NCI-H774 (cell line): ENCODE measurements around the gene PTGER4.
"Not testable (repeated sequence)": the region's sequence is repeated elsewhere in the genome, so short reads cannot be mapped to it uniquely, and the experiment has no call there.

Source experiments
- DNase-seq: peaks from one replicate; lab custom pipeline; 2025; lab: John Stamatoyannopoulos, UW

The PTGER4 gene

DNA sequence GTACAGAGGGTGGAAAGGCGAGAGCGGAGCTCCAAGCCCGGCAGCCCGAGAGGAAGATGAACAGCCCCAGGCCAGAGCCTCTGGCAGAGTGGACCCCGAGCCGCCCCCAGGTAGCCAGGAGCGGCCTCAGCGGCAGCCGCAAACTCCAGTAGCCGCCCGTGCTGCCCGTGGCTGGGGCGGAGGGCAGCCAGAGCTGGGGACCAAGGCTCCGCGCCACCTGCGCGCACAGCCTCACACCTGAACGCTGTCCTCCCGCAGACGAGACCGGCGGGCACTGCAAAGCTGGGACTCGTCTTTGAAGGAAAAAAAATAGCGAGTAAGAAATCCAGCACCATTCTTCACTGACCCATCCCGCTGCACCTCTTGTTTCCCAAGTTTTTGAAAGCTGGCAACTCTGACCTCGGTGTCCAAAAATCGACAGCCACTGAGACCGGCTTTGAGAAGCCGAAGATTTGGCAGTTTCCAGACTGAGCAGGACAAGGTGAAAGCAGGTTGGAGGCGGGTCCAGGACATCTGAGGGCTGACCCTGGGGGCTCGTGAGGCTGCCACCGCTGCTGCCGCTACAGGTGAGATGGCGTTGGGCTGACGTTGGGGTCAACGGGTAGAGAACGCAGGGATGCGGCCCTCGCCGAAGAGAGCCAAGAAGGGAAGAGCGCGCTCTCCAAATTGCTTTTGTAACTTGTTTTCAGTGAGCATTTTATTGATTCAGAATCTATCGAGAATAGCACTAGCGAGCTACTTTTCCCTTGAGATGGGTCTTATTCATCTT is at the start of gene PTGER4:
Gene PTGER4 (plus strand): TSS at position 3 of the 769 bp plus-strand sequence. CDS start 1,079 bp downstream, outside the sequence.
- no peak for DNase-seq

DNA sequence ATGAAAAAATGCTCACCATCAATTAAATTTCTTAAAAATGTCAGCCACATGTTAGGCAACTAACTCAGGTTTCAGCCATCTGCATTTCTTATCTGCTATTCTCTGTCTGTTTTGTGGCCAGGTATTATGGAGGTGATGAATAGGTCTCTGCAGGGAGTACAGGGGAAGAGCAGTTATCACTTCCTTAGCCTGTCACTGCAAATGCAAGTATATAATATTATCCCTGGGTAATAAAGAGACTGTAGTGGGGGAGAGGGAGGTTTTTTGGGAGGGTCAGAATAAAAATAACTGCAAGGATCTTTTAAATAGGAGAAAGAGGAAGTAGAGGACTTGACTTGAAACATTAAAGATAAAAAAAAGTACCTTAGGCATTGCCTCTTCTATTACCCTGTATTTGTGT is 49.6 kb upstream of the PTGER4 start:
- no peak for DNase-seq

DNA sequence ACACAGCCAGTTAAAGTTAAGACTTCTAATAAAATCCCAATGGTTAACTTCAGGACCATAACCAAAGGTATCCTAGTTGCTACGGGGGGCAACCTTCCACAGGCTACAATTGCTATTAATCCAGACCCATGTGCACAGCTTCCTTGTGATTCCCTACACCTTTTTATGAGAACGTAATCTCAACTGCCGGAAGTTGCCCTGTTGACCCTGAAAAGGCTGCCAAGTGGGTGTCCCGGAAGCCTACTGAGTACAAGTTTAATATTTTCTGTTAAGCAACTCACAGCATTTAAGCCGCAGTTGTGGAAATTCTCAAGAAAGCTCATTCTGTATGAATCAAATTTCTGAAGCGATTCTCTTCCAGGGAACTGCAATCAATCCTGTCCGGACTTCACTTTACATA is 48.5 kb upstream of the PTGER4 start:
- no peak for DNase-seq

DNA sequence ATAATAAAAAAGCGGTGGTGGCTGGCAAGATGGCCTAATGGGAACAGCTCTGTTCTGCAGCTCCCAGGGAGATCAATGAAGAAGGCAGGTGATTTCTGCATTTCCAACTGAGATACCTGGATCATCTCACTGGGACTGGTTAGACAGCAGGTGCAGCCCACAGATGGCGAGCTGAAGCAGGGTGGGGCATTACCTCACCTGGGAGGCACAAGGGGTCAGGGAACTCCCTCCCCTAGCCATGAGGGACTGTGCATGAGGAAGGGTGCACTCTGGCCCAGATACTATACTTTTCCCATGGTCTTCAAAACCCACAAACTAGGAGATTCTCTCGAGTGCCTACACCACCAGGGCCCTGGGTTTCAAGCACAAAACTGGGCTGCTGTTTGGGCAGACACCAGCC is 45.6 kb upstream of the PTGER4 start:
- no peak for DNase-seq

DNA sequence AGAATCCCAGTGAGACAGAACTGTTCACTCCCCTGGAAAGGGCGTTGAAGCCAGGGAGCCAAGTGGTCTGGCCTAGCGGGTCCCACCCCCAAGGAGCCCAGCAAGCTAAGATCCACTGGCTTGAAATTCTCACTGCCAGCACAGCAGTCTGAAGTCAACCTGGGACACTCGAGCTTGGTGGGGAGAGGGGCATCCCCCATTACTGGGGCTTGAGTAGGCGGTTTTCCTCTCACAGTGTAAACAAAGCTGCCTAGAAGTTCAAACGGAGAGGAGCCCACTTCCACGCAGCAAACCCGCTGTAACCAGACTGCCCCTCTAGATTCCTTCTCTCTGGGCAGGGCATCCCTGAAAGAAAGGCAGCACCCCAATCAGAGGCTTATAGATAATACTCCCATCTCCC is 45.1 kb upstream of the PTGER4 start:
- DNase-seq, result no peak

DNA sequence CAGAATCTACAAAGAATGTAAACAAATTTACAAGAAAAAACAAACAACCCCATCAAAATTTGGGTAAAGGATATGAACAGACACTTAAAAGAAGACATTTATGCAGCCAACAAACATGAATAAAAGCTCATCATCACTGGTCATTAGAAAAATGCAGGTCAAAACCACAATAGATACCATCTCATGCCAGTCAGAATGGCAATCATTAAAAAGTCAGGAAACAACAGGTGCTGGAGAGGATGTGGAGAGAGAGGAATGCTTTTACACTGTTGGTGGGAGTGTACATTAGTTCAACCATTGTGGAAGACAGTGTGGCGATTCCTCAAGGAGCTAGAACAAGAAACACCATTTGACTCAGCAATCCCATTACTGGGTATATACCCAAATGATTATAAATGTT is 40.2 kb upstream of the PTGER4 start:
- DNase-seq, result not testable (repeated sequence)

DNA sequence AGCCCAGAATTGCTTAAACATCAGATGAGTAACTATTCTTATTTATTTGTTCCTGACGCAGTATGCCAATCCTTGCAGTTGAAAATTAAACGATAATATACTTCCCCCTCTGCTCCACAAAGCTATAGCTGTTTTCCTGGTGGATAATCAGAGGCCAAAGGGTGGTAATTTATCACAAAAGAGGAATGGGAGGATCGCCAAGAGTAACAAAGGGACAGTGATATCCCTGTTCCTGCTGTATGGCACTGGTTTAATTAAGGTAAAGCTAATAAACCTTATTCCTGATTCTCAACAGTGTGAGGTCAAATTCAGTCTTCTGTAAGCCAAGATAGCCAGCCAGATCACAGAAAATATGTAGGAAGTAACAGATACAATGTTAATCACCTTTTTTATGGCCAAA is 33.4 kb upstream of the PTGER4 start:
- DNase-seq, result no peak

DNA sequence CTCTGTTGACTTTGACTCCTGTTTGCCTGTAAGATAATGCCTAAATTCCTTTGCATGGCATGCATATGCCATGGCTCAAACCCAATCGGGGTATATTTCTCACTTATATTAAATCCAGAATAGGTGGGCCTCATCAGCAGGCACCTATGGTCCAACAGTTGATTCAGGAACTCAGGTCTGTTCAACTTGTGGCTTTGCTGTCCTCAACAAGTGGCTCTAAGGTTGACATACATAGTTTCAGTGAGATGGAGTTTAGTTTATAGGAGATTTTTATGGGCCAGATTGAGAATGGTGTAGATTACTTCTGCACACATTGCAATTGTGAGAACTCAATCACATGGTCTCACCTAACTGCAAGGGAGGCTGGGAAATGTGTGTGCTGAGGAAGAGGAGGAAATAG is 31.6 kb upstream of the PTGER4 start:
- no peak for DNase-seq

DNA sequence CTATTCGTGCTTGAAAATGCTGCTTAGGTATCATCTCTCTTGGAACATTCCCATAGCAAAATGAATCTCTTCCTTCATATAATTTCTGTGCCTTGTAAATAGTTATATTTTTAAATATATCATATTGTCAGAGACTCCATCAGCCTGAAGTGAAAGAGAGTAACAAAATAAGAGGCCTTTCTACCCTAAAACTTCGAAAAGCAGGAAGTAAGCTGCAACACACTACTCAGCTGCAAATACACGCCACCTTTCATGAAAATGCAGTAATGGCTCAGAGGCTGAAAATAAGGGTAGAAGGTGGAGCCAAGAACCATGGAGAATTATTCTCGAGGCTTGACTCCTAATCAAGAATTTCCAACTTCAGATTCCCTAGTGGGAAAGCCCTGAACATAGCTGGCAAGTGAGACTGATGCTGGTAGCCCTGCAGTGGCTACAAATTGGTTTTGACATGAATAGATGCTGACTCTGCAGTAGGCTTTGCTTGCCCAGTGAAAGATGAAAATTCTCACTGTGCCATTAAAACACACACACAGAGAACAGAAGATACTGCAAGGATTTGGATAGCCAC is 30.2 kb upstream of the PTGER4 start:
- no peak for DNase-seq

DNA sequence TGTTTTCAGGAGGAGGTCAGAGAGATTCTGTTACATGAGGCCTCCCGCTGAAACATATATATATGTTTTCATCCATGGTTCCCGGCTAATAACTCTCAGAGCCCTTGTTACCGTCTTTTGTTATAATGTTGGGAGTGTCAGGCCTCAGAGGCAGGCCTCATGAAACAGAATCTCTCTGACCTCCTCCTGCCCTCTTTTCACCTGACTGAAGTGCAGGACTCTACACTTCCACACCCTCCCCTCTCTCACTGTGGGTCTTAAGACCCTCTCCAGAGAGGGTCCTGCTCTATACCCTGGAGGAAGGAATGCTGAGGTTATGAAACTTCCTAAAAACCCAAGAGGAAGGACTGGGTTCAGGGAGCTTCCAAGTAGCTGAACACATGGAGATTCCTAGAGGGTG is 28.5 kb upstream of the PTGER4 start:
- no peak for DNase-seq

DNA sequence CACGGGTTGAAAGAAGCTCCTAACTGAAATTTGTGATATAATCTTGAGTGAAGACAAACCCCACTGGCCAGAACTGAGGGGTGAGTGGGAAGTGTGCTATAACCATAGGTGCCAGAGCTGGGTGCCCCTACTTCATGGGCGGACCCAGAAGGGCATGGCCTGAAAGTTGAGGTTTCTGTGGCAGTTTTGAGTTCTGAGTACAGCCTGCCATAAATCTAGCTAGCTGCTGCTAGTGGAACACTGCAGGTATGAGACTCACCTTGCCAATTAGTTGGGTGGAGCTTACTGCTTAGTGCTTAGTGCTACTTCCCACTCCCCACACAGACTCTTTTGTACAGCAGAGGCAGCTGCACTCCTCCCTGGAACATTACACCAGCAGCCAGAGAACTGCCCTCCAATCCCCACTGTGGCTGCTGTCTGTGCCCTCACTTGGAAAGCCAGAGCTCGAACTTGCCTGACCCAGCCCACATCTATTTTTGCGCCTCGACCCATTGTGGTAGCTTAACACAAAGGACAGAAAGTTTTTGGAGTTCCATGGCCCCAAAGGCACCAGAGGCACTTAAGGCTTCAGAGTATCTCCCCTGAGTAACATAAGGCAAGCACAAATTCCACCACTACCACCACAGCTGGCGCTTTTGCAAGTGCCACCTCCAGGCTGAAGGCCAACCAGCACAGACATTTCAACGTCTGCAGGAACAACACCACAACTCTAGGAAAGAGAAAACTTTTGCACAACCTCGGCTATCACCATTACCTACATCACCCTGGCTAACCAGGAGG is 27.1 kb upstream of the PTGER4 start:
- no peak for DNase-seq

DNA sequence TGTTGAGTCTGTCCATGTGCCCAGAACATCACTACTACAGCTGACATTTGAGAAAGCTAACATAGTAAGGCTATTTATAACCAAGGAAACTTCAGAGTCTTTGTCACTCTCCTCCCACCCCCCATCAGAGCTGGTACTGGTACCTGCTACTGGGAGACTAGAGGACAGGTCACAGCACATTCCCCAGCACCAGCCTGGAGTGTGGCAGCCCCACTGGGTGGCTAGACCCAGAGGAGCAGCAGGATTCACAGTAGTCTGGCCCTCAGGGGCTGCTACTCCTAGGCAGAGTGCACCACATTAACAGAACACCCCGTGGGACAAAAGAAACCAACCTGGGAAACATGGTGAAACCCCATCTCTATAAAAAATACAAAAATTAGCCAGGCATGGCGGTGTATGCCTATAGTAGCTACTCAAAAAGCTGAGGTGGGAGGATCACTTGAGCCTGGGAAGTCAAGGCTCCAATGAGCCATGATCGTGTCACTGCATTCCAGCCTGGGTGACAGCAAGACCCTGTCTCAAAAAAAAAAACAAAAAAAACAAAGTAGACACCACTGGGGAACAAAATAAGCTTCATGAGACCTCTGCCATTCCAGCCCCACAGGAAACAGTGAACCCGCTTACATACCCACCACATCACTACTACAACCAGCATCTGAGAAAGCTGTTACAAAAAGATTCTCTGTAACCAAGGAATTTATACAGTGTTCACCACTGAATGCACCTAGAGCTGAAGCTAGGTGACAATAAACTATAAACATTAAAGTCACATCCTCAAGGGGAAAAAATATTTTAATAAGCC is 26.3 kb upstream of the PTGER4 start:
- DNase-seq, result no peak

DNA sequence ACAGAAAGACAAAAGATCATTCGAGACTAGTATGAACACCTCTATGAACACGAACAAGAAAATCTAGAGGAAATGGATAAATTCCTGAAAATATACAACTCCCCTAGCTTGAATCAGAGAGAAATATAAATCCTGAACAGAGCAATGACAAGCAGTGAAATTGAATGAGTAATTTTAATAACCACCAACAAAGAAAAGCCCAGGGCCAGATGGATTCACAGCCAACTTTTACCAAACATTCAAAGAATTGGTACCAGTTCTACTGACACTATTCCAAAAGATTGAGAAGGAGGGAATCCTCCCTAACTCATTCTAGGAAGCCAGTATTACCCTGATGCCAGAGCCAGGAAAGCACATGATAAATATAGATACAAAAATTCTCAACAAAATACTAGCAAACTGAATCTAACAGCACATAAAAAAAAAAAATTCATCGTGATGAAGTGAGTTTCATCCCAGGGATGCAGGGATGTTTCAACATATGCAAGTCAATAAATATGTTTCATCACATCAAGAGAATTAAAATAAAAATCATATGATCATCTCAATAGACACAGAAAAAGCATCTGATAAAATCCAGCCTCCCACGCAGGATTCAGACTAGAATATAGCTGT is 25.2 kb upstream of the PTGER4 start:
- no peak for DNase-seq

DNA sequence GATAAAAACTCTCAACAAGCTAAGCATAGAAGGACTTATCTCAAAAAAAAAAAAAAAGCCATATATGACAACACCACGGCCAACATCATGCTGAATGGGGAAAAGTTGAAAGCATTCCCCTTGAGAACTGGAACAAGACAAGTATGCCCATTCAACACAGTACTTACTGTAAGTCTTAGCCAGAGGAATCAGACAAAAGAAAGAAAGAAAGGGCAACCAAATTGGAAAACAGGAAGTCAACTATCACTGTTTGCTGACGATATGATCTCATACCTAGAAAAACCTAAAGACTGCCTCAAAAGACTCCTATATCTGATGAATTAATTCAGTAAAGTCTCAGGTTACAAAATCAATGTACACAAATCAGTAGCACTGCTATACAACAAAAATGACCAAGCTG is 24.6 kb upstream of the PTGER4 start:
- DNase-seq, result no peak

DNA sequence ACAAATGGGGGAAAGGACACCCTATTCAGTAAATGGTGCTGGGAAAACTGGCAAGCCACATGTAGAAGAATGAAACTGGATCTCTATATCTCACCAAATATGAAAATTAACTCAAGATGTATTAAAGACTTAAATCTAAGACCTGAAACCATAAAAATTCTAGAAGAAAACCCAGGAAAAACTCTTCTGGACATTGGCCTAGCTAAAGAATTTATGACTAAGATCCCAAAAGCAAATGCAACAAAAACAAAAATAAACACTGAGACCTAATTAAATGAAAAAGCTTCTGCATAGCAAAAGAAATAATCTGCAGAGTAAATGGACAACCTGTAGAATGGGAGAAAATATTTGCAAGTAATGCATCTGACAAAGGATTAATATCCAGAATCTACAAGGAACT is 23.6 kb upstream of the PTGER4 start:
- DNase-seq, result not testable (repeated sequence)

DNA sequence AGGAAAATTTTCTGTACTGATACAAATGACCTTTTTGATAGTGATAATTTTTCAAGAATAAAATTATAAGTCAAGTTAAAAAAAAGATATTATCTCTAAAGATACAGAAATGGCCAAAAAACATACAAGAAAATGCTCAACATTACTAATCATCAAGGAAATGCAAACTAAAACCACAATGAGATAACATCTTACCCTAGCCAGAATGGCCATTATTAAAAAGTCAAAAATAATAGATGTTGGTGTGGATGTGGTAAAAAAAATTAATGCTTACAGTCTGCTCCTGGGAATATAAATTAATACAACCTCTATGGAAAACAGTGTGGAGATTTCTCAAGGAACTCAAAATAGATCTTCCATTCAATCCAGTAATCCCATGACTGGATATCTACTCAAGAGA is 22.9 kb upstream of the PTGER4 start:
- no peak for DNase-seq

DNA sequence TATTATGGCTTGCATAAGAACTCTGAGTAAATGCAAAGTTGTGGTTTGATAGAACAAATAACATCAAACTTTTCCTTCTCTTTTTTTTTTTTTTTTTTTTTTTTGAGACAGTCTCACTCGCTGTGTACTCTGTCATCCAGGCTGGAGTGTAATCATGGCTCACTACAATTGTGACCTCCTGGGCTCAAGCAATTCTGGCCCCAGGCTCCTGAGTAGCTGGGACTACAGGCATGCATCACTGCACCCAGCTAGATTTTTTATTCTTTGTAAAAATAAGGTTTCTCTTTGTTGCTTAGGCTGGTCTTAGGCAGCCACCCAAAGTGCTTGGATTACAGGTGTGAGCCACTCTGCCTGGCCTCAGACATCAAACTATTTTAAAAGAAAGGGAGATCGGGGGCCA is 19.0 kb upstream of the PTGER4 start:
- no peak for DNase-seq

DNA sequence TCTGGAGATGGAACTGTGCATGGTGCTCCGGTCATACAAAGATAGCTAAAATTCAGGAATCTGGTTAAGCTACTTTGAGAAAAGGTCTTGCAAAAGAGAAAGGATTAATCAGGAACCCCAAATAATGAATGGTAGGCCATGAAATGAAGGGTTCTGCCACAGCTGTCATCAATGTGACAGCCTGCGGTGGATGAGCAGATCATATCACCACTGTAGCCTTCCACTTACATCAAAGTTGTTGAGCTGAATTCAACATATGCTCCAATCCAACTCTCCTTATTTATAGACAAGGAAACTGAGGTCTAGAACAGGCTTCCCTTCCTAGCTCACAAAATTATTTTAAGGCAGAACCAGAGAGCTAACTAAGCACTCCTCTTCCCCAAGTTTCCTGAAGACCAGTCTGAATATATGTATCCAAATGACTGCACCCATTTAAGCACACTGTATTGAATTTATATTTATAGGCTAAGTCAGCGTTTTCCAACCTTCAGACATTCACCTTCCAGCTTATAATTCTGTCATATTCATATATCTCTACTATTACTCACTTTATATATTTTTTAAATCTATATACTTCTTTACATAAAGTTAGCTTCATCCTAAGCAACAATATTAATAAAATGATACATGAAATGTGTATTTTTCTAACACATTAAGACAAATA is 13.9 kb upstream of the PTGER4 start:
- DNase-seq, result no peak

DNA sequence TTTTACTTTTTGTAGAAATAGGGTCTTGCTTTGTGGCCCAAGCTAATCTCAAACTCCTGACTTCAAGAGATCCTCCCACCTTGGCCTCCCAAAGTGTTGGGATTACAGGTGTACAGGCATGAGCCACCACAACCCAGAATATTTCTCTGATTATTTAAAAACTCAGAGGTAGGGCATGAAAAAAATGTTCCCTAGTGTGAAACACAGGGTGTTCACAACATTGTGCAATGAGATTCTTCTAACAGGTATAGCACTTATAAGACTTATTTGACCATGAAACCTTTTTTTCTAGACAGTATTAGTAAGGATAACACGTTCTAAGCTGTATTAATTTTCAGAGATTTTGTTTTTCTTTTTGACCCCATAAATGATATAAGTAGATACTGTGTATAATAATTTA is 13.1 kb upstream of the PTGER4 start:
- no peak for DNase-seq

DNA sequence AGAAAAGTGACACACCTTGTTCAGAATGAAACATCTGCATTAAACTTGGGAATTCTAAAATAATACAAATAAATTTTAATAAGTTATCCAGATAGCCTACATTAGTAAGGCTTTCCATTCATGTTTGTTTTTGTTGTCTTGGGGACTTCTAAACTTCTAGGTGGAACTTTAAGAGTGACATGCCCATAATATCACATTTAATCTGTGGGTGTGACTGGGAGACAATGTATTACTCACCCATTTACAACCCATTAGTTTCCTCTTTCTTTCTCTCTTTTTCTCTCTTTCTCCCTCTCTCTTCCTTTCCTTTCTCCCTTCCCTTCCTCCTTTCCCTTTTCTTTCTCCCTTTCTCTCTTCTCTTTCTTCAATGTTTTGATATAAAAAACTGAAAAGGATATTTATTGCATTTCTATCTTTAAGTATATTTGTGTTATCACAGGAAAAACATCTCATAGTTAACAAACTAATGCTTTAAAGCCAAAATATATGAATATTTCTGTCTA is 12.5 kb upstream of the PTGER4 start:
- DNase-seq, result no peak
